Stimulated activated CD8-positive, alpha-beta memory T cell treated with anti-CD3 and anti-CD28 coated beads, Interleukin-4, amount 100 ng/mL, for 24 hours (primary cell): ENCODE measurements around the gene SCAMP3.
"Not testable (repeated sequence)": the region's sequence is repeated elsewhere in the genome, so short reads cannot be mapped to it uniquely, and the experiment has no call there.

Experiments
- DNase-seq: peaks from one replicate; pipeline ENCODE4 v3.0.0-alpha.2; 2020; ENCODE audit warnings: low read depth

SCAMP3 gene

DNA sequence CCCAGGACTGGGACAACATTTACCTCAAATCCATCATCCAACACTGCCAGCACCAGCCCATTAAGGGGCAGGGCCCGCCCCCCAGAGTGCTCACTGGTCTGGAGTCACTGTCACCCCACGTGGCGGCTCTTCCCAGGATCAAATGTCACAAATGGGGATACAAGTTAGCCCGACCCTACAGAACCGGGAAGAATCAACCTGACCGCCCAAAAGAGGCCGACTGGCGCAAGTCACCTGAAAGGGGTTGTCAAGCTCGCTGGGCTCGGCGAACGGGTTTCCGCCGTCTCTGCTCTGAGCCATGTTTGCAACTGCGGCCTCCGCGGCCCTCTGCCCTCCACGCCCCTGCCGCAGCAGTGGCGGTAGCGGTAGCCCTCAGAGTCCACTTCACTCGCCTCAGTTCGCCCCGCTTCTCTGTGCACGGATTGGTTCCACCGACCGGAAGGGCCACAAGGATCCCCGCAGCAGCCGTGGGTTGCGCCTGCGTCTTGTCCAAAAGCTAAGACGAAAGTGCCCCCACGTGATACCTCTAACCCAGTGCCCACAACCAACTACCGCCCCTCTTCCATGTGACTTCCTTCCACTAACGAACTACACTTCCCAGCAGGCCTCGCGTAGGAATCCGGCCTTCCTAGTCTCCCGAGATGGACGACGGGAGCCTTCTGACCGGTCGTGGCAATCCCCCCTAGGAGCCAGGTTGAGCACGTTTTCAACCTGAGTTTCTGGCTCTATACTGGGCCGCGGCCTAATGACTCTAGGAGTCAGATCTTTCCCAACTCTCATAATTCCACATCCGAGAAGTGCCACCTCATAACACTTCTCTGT lies at the start of gene SCAMP3:
Gene SCAMP3, minus strand, starts transcription at position 509 of the 822 bp plus-strand sequence. Its CDS starts 209 bp downstream, at position 300.
- peak; percentile 82 for DNase-seq

DNA sequence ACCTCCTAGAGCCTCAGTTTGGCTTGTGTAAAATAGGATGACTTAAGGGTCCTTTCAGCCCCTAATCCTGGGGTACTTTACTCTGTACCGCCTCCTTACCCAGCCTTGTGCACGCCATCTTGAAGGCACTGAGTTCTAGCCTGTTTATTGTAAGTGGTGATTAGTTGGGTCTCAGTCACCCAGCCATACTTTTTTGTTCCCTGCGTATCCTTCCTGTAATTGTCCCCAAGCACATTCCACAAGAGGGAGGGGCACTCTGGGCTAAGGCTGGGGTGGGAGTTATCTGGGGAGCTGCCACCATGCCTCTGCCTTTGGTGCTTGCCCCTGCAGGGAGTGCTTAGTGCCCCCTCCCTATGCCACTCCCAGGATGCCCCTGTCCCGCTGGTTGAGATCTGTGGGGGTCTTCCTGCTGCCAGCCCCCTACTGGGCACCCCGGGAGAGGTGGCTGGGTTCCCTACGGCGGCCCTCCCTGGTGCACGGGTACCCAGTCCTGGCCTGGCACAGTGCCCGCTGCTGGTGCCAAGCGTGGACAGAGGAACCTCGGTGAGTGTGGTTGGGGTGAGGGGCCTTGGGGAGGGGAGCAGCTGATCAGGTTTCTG lies 47.4 kb upstream of the SCAMP3 start:
- DNase-seq = no peak

- DNase-seq = peak; percentile 95
Measured at GRCh38 chr1:155308493-155309422, 46.6 kb upstream of the SCAMP3 start, which contains the start of gene FDPS. TSS of gene FDPS (plus strand) at chr1:155308866. CDS start at chr1:155309790, 924 bp downstream.

GRCh38 chr1:155307247-155307740 lies 45.1 kb upstream of the SCAMP3 start:
- no peak for DNase-seq

GRCh38 chr1:155305881-155306391 lies 43.8 kb upstream of the SCAMP3 start:
- no peak for DNase-seq

- DNase-seq = no peak
Measured at GRCh38 chr1:155304558-155305063, 42.5 kb upstream of the SCAMP3 start.

- DNase-seq = no peak
Measured at GRCh38 chr1:155301342-155301841, 39.2 kb upstream of the SCAMP3 start, which contains the start of gene PKLR. TSS of gene PKLR (minus strand) at chr1:155301438. CDS start at chr1:155301395, 43 bp downstream.

GRCh38 chr1:155300553-155301329 lies 38.6 kb upstream of the SCAMP3 start:
- no peak for DNase-seq

- no peak for DNase-seq
Measured at GRCh38 chr1:155300024-155300423, 37.9 kb upstream of the SCAMP3 start.

DNA sequence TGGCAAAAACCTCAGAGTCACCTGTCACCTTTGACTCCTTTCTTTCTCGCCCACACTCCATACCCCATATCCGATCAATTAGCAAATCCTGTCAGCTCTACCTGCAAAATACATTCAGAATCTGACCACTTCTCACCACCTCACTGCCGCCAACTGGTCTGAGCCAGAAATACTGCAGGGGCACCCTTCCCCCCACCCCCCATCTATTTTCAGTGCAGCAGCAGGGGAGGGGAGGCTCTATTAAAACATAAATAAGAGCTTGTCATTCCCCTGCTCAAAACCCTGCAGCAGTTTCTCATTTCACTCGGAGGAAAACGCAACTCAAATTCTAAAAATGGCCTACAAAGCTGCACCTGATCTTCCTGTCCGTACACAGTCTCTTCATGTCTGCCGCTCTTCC lies 35.2 kb upstream of the SCAMP3 start:
- DNase-seq = no peak

GRCh38 chr1:155296661-155297060 lies 34.5 kb upstream of the SCAMP3 start:
- no peak for DNase-seq

DNA sequence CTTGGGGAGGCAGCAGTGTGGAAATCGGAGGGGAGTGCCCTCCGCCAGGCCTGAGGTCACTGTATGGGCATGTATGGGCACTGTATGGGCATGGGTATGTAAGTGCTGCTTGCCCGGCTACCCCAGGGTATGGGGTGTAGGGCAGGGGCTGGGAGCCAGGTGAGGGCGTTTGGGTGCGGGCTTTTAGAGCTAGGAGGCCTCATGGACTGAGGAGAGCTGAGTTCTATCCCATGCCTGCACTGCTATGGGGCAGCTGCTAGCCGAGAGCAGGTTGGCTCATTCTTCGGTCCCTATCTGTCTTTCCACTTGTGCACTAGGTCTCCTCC lies 33.7 kb upstream of the SCAMP3 start:
- no peak for DNase-seq

DNA sequence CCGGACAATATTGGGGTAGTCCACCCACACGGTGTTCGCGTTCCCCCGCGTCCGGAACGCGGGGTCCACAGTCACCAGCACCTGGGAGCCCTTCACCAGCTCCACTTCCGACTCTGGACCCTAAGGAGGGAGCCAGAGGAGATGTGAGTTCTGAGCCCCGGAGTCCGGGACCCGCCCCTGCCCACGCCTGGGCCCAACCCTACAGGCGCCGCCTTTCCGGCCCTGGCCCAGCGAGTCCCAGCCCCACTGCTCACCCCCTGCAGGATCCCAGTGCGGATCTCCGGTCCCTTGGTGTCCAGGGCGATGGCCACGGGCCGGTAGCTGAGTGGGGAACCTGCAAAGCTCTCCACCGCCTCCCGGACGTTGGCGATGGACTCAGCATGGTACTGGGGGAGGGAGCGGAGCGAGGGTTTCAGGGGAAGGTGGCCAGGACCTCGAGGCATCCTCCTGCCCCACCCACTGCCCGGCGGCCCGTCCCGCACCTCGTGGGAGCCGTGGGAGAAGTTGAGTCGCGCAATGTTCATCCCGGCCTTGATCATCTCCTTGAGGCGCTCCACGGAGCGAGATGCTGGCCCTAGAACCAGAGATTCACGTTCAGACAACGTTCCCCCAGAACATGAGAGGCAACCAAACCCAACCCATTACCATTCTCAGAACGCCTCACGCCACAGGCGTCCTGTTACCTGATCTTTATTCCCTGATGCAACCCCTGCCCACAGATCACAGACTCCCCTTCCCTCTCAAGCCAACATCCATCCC lies 33.2 kb upstream of the SCAMP3 start:
- no peak for DNase-seq

- no peak for DNase-seq
Measured at GRCh38 chr1:155294520-155295182, 32.5 kb upstream of the SCAMP3 start.

DNA sequence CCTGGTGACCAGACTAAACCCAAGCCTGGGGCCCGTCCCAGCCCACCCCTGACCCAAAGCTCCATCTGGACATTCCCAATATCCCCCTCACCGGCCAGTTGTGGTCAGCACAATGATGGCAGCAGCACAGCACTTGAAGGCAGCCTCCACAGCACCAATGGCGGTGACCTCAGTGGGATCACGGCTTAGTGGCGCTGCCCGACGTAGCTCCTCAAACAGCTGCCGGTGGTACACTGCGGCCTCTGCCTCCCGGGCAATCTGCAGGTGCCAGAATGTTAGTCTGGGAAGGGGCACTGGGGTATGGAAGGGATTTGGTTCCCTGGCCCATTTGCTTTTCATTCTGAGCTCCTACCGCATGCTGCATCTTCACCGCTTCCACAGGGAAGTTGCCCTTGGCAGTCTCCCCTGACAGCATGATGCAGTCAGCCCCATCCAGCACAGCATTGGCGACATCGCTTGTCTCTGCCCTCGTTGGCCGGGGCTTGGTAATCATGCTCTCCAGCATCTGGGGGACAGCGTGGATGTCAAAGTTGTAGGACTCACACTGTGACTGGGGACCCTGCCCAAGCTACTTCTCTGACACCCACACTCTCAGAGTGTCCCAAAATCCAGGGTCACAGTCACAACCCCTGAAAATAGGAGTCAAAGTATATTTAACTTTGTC lies 31.1 kb upstream of the SCAMP3 start:
- no peak for DNase-seq

DNA sequence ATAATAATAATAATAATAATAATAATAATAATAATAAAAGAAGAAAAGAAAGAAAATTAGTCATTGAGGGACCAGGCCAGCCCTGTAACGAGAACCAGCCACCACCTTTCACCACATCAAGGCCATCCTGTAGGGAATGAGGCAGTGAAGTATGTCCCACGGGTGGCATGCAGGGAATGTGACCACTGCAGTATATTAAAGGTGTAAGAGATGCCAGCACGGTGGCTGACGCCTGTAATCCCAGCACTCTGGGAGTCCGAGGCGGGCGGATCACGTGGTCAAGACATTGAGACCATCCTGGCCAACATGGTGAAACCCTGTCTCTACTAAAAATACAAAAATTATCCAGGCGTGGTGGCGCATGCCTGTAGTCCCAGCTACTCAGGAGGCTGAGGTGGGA lies 28.8 kb upstream of the SCAMP3 start:
- not testable (repeated sequence) for DNase-seq

DNA sequence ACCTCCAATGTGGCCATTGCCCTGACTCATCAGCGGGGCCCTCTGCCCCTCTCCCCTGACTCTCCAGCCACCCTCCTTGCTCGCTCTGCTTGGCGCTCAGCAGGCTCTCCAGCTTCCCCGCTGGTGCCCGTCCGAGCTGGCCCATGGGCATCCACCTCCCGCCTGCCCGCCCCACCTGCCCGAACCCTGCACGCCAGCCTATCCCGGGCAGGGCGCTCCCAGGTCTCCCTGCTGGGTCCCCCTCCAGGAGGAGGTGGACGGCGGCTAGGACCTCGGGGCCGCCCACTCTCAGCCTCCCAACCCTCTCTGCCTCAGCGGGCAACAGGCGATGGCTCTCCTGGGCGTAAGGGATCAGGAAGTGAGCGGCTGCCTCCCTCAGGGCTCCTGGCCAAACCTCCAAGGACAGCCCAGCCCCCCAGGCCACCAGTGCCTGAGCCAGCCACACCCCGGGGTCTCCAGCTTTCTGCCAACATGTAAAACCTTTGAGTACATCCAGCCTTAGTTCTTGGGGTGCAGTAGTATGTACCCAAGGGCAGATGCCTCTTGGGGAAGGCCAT lies 25.9 kb upstream of the SCAMP3 start:
- DNase-seq = no peak

GRCh38 chr1:155286544-155286943 lies 24.4 kb upstream of the SCAMP3 start:
- no peak for DNase-seq

GRCh38 chr1:155285631-155286044 lies 23.5 kb upstream of the SCAMP3 start:
- DNase-seq = no peak
